ENCODE measurements around the gene TLK1.

Gene TLK1

DNA sequence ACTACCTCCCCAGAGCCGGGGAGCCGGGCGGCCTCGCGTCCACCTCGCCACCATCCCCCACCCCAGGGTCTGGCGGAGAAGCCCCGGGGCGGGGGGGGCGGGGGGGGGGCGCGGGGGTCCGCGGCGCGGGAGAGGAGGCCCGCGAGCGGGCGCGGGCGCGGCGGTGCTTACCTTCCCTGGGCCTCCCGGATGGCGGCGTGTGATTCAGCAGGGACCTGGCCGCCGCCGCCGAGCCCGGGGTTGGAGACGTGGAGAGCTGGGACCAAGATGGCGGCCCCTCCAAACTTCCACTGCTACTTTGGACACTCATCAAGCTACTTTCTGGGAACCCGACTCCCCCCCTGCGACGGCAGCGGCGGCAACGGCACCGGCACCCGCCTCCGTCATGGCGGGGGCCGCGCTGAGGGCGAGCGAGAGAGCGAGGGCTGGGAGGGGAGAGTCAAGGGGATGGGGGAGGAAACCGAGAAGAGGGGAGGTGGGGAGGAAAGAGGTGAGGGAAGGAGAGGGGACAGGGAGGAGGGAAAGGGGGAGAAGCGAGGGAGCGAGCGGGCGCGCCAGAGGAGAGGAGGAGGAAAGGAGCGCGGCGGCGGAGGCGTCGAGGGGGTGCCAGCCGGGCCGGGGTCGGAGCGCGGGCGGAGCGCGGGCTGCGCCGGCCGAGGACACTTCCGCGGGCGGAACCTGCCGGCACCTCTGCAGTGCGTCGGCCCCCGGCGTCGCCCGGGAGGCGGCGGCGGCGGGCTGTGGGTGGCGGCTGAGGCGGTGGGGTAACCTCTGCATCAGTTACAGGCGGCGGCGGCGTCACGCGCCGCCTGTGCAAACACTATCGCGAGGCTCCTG lies at the start of gene TLK1:
TSS of gene TLK1 (minus strand) at position 775 of the 837 bp plus-strand sequence. CDS start at position 310, 465 bp downstream.
- no peak for DNase-seq

DNA sequence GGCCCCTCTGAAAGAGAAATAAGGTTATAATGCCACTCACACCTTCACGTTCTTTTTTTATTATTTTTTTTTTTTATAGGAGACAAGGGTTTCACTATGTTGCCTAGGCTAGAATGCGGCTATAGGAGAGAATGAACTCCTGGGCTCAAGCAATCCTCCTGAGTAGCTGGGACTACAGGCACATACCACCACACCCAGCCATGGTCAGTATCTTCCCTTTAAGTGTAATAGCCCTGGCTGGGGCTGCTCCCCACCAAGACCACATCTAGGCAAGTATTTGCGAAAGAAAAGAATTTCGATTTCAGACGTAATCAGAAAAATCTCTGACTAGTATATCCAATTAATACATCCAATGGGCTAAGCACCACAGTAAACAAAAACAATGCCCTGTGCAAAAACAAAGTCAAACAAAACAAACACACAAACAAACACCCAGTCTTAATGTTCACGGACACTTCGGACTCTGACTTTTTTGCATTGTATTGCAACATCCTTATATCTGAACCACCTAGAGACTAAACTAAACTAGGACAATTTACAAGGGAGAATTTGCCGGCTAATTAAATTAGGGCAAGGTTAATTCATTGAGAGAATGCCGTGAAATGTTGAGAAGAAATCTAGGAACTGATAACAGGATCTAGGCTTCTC lies 49.6 kb upstream of the TLK1 start:
- DNase-seq: no peak

DNA sequence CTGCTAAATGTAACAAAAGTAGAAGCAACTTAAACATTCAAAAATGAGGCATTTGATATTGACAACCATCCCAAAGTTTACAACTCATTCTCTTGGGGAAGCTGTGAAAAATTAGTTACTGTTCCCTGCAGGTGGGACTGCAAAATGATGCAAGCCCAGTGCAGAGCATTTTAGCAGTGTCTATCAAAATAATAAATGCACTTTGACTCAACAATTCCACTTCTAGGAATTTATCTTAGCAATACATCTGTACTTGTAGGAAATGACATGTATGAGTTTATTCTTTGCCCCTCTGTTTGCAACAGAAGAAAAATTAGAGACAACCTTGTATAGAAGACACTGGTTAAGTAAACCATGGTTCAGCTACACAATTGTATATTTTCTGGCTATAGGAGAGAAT lies 48.0 kb upstream of the TLK1 start:
- DNase-seq: no peak

DNA sequence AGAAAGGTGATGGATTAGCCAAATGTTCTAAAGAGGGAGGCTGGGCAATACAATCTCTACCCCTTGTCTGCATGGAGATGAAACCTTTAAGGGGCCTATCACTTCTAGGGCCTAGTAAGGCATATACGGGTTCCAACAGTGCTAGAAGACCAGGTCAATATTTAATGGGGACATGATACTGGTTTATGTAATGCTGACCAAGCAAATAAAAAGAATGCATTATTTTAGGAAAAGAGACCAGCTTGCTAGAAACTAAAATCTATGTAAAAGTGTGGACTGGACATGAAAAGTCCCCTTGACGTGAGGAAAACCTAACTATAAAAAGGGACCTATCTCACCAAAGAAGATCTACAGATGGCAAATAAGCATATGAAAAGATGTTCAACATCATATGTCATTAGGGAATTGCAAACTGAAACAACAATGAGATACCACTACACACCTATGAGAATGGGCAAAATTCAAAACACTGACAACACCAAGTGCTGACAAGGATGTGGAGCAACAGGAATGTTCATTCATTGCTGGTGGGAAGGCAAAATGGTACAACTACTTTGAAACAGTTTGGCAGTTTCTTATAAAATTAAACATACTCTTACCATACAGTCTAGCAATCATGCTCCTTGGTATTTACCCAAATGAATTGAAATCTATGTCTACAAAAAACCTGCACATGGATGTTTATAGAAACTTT lies 45.9 kb upstream of the TLK1 start:
- DNase-seq: no peak

DNA sequence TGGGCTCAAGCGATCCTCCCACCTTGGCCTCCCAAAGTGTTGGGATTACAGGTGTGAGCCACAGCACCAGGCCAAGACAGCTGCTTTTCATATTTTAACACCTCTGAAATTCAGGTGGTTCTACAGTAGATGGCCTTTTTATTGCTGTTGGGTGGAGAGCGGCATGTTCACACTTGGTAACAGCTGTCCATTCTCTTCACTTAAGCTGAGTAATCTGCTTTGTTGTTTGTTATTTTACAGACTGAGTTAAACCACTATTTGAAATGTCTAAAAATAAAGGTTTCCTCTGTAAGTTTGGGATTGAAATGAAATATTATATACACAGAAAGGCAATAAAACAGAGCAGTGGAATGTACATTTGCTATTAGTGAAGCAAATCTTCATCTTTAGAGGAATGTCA lies 44.9 kb upstream of the TLK1 start:
- DNase-seq: no peak

DNA sequence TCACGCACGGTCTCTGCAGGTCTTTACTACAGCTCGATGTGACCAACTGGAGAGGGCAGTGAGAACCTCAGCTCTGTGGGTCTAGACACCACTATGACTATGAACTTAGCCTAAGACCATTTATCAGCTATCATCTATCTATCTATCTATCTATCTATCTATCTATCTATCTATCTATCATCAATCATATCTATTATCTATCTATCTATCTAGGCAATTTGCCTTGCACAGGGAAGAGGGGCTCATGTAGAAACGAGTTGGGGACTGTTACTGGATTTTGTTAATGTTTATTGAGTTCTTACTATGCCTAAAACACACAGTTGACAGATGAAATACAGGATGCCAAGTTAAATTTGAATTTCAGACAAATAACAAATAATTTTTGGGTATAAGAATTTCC lies 41.1 kb upstream of the TLK1 start:
- no peak for DNase-seq

DNA sequence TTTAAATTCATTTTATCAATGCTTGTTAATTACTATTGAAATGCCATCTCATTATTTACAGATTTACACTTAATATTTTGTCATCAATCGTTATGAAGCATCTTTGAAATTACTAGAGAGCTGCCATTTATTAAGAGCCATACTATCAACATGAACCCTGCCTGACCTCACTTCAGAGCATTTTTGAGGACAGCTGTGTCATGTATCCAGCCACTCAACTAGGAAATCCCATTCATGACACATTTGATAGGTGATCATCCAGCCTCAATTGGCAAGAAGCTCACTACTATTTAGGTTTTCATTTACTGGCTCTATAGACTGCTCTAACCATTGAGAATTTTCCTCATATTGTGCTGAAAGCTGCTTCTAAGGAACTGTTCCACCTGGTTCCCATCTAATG lies 40.6 kb upstream of the TLK1 start:
- no peak for DNase-seq

DNA sequence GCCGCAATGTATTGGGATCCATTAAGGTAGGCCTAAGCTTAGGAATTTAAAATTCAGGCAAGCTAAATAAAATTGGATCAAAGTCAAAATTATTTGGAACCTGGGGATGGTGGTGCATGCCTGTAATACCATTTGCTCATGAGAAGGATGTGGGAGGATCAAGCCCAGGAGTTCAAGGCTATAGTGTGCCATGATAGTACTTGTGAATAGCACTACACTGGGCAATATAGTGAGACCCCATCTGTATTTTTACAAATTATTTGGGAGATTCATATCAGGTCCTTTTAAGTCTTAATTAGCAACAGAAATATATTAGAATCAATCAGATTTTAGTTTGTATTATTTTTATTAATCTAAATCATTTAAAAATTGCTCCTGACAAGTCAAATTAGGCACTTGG lies 39.8 kb upstream of the TLK1 start:
- no peak for DNase-seq

DNA sequence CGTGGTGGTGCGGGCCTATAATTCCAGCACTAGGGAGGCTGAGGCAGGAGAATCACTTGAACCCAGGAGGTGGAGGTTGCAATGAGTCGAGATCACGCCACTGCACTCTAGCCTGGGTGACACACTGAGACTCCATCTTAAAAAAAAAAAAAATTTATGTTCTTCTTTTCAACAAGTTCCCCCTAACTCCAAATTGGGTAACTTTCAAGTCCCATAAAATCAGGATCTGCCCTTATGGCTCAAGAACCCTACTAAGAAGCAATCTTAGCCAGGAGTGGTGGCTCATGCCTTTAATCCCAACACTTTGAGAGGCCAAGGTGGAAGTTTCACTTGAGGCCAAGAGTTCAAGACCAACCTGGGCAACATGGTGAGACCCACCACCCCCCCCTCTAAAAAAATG lies 30.3 kb upstream of the TLK1 start:
- DNase-seq: no peak

DNA sequence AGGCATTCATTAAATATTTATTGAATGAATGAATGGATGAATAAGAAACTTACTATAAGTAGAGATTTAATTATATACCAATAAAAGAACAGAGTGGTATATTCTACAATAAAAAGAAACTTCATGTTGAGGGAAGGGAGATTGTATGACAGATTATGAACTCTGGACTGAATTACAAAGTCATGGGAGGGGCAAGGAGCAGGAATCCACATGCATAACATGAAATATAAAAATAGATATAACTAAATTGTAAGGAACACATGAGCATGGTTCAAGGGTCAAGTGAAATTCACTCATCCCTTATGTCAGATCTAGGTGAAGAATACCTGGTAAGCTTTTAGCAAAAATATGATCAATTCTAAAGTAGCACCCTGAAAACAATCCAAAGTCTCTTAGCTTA lies 27.1 kb upstream of the TLK1 start:
- DNase-seq: no peak

DNA sequence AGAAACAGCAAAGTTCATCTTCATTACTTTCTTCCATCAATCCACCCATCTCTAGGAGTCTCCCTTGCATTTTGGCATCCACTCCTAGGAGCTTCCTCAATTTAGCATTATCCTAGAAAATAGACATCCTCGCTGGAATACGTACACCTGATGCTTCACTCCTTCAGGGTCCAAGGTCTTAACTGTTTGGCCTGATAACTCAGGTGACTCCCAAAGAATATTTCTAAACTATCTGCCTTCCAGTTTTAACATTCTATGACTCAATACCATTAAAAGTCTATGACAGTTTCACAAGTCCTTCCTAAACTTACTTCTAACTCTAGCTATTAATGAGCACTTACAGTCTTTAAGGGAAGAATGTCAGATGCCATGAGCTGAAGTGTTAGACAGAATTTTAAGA lies 26.5 kb upstream of the TLK1 start:
- DNase-seq: no peak

DNA sequence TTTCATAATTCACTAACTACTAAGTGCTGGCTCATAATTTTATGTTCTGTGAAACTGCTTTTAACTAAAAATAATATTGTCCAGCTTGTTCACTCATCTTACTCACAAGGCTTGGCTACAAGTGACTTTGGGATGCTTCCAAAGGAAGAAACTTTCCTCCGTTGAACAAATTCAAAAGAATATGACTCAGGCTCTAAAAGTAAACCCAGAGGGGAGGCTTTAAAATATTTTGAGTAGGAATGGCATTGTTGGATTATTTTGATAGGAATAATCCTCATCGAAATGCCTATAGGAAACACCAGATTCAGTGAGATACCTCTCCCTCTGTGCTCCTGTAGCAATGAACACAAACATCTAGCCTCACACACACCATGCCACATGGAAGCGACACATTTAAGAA lies 25.2 kb upstream of the TLK1 start:
- no peak for DNase-seq

DNA sequence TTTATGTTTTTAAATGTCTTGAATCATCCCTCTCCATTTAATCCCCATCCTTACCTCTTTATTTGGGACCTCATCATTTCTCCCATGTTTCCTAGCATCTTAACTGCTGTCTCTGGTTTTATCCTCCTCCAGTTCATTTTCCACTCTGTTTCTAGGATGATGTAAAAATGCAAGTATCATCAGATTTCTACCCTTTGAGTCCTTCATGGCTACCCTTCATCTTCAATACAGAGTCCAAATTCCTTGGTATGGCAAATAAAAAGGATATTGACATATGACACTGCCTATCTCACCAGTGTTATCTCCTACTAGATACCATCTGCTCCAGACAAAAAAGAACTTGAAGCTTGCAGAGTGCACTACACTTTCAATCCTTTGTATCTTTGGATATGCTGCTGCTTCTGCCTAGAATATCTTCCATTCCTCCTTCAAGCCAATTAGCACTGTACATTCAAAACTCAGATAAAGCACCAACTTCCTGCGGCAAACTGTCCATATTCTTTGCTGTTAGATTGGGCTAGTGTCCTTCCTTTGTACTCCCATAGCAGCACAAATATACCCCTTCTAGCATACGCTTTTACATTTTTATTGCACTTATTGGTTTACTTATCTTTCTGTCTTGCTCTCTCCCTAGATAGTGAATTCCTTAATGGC lies 24.6 kb upstream of the TLK1 start:
- DNase-seq: no peak

DNA sequence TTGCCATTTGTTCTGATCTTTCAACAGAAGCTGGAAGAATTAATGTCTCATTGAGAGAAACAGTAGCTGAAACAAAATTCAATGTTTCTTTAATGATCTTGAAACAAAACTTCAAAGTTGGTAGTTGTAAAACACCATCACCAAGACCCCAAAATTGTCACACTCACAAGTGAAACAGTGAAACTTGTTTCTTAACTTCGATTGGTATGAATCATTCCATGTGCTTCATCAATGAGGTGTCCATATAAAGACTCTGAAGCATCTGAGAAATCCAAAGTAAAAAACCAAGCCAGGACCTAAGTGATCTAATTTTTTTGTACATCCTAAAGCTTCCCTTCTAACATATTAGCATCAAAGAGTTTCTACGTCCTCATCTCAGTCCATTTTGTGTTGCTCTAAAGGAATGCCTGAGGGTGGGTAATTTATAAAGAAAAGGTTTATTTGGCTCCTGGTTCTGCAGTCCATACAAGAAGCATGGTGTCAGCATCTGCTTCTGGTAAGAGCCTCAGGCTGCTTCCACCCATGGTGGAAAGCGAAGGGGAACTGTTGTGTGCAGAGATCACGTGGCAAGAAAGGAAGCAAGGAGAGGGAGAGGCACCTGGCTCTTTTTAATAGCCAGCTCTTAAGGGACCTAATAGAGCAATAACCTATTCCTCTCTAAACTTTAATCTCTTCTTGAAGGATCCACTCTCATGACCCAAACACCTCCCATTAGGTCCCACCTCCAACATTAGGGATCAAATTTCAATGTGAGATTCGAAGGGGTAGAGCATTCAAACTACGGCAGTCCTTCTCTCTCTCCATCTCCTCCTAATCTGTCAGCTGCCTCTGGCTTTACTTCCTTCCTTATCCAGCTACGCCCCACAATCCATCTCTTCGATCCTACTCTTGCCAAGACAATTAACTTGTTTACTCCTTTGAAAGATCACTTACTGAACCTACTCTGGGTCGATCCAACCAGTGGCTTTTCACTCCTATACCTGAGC lies 20.7 kb upstream of the TLK1 start:
- DNase-seq: peak; percentile 69

DNA sequence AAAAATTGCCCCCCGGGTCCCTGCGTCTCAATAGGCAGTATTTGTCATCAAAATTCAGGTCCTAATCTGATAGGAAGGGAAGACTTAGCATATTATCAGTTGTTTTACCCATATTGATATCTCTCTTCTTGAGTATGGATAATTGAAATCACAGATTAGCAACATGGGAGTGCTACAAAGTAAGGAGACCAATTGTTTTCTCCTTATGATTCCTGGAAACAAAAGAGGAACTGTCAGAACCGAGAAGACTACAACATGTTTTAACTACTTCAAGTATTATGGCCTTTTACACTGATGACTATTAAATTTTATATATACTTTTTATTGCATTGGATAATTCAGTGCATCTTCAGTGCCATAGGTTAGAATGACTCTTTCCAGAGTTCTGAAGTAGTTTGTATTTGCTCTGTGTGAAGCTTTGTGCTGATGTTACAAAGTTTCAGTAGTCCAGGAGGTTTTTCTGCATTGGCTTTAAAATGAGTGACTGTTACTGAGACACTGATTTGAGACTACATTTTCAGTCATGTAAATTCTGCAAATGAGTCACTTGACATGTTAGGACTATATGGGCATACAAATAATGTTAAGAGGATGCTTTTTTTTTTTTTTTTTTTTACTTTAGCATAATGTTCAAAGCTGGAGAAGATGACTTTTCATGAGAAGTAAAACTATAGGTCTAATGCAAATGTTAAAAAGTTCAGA lies 19.7 kb upstream of the TLK1 start:
- no peak for DNase-seq

DNA sequence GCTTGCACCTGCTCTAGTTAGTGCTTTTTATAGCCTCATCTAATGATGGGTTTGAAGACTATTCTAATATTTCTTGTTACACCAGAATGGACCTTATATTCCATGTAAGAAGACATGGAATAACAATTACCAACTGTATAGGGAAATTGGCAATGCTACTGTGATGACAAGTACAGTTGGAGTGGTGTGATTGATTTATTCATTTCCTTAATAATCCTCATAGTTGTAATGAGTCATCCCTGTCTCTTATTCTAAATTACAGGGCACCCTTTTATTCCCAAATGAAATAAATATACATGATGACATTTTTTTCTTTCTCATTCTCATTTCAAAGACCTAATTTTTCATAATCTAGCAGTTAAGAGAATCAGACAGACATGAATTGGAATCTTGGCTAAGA lies 18.3 kb upstream of the TLK1 start:
- DNase-seq: no peak

DNA sequence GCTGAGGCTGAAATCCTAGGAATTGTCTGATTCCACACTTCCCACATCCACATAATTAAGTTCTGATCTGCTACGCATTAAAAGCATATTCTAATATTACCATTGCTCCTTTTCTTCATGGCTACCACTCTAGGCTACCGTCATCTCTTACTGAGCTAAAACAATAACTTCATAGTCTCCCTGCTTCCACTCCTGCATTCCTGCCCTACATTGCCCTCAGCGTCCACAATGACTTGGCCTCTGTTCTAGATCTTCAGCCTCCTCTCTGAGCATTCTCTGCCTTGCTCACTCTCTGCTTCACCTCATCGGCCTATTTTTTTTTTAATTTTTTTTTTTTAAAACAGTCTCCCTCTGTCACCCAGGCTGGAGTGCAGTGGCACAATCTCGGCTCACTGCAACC lies 15.8 kb upstream of the TLK1 start:
- DNase-seq: no peak

DNA sequence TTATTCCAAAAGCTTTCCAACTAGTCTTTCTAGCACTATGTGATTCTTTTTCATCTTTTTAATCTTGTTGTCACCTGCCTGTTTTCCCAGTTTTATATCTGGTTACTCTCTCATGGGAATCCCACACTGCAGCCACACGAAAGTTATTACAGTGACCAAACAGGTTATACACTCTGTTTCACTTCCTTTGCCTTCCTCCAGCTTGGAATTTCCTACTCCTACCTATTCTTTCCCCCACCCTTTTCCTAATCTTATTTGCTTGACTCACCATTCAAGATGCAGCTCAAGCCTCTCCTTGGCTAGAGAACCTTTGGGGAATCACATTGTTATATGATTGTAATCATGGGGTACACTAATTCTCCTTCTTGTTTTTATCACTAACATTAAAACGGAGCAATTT lies 13.4 kb upstream of the TLK1 start:
- no peak for DNase-seq

DNA sequence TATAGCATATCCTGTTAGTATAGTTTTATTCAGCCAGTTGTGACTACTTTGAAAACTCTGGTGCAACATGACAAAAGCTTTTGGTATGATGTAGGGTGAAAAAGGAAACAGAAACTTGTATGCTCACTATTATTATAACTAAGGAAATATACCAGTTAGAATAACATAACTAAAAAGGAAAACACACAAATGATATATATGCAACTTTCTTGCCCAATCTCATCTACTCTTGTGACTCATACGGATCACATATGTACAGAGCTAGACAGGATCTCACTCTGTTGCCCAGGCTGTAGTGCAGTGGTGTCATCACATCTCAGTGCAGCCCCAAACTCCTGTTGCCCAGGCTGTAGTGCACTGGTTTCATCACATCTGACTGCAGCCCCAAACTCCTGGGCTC lies 12.4 kb upstream of the TLK1 start:
- no peak for DNase-seq

DNA sequence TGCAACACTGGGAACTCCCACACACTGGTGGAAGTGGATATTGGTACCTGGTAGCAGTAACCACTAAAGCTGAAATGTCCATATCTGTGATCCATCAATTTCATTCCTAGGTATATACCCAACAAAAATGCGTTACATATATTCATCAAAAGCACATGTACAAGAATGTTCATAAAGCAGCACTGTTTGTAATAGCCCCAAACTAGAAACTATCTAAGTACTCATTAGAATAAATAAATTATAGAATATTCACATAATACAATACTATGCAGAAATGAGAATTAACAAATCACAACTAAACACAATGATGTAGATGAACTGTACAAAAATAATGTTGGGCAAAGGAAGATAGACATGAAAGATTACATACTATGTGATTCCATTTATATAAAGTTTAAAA lies 11.1 kb upstream of the TLK1 start:
- no peak for DNase-seq

DNA sequence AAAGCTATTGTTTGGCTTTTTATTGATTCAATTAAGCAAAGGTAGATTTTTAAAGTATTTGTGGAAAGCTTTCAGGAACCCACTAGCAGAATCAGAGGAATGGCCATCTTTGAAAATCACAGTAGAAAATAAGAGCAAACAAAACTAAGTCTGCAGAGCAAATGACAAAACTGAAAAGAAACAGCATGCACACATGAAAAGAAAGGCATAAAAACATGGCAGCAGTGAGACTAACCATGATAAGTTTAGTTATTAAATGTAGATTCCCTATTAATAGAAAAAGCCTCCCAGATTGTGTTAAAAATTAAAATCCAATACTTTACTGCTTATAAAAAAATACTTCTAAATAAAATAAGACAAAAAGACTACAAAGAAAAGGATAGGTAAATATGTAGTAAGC lies 9.1 kb upstream of the TLK1 start:
- no peak for DNase-seq

DNA sequence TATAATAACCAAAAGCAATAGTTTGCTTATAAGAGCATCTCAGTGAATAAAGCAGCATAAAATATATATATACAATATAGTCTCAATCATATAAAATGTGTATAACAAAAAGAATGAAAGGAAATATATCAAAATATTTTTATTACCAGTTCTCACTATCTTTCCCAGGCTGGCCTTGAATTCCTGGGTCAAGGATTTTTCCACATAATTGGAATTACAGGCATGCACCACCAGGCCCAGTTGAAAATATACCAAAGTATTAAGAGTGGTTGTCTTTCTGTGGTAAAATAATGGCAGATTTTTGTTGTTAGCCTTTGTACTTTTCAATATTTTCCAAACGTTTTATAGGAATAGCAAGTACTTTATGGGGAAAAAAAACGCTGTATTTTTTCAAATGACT lies 8.6 kb upstream of the TLK1 start:
- DNase-seq: no peak
